RWPE2 (cell line): Measurements from ENCODE around the gene IBA57.

Experiments
- ATAC-seq: fragments of 200-7000 bp; cut with Tn5 transposase; 3 replicates; pipeline ENCODE4 v1.9.1; 2021; ENCODE audit warnings: low read depth
- DNase-seq: peaks from one replicate; pipeline ENCODE4 v3.0.0-alpha.2; 2020; ENCODE audit warnings: low spot score
- H3K27ac ChIP-seq: fragments of 450-650 bp; 2 replicates; pipeline ENCODE4 v1.5.1; 2017; ENCODE audit warnings: mild to moderate bottlenecking; ENCODE audit not compliant: poor library complexity, severe bottlenecking
- H3K27me3 ChIP-seq: fragments of 250-450 bp; sonication (Bioruptor Pico); 2 replicates; pipeline ENCODE4 v1.5.1; 2021; ENCODE audit warnings: mild to moderate bottlenecking, moderate library complexity; ENCODE audit not compliant: insufficient read depth, poor library complexity, severe bottlenecking
- H3K36me3 ChIP-seq: fragments of 250-450 bp; sonication (Bioruptor Pico); 2 replicates; pipeline ENCODE4 v1.5.1; 2020; ENCODE audit warnings: low read depth, mild to moderate bottlenecking, moderate library complexity
- H3K4me1 ChIP-seq: fragments of 250-450 bp; sonication (Bioruptor Pico); 2 replicates; pipeline ENCODE4 v1.5.1; 2021; ENCODE audit warnings: mild to moderate bottlenecking, moderate library complexity; ENCODE audit not compliant: insufficient read depth, poor library complexity, severe bottlenecking
- H3K4me3 ChIP-seq: fragments of 250-450 bp; sonication (Bioruptor Pico); 2 replicates; pipeline ENCODE4 v1.5.1; 2021; ENCODE audit warnings: mild to moderate bottlenecking, moderate library complexity; ENCODE audit not compliant: severe bottlenecking
- H3K9me3 ChIP-seq: fragments of 250-450 bp; sonication (Bioruptor Pico); 2 replicates; pipeline ENCODE4 v1.5.1; 2021; ENCODE audit warnings: mild to moderate bottlenecking, moderate library complexity; ENCODE audit not compliant: severe bottlenecking
- CTCF ChIP-seq: fragments of 450-650 bp; IDR thresholded peaks from one replicate; pipeline ENCODE4 v1.5.1; 2017; ENCODE audit warnings: mild to moderate bottlenecking, moderate library complexity; ENCODE audit not compliant: poor library complexity, severe bottlenecking

Gene IBA57

GRCh38 chr1:228122921-228123441 lies 42.6 kb upstream of the IBA57 start:
- TF ChIP-seq CTCF = no peak
- H3K4me3 ChIP-seq = no peak overlapping the region
- DNase-seq = no peak
- no peaks in the 10 kb centered on the region for H3K4me1 ChIP-seq
- no peak overlapping the region for H3K27ac ChIP-seq
- H3K36me3 ChIP-seq = no peaks in the 10 kb centered on the region
- H3K9me3 ChIP-seq = no peaks in the 10 kb centered on the region
- no peak for ATAC-seq
- H3K27me3 ChIP-seq = no peaks in the 10 kb centered on the region

- ATAC-seq (no peak), DNase-seq (no peak)
- H3K9me3 ChIP-seq = no peaks in the 10 kb centered on the region
- no peaks in the 10 kb centered on the region for H3K27me3 ChIP-seq
- H3K4me1 ChIP-seq = no peaks in the 10 kb centered on the region
- no peak for TF ChIP-seq CTCF
- no peaks in the 10 kb centered on the region for H3K36me3 ChIP-seq
- H3K4me3 ChIP-seq = no peak overlapping the region
- H3K27ac ChIP-seq = no peak overlapping the region
Observed at GRCh38 chr1:228123505-228123904, 42.1 kb upstream of the IBA57 start.

GRCh38 chr1:228125185-228125584 lies 40.4 kb upstream of the IBA57 start:
- no peak overlapping the region for H3K27ac ChIP-seq
- no peak overlapping the region for H3K4me3 ChIP-seq
- no peaks in the 10 kb centered on the region for H3K27me3 ChIP-seq
- ATAC-seq (no peak), DNase-seq (no peak)
- no peaks in the 10 kb centered on the region for H3K36me3 ChIP-seq
- H3K4me1 ChIP-seq = no peaks in the 10 kb centered on the region
- no peak for TF ChIP-seq CTCF
- no peaks in the 10 kb centered on the region for H3K9me3 ChIP-seq

GRCh38 chr1:228131766-228132165 lies 33.8 kb upstream of the IBA57 start:
- Histone ChIP-seq H3K27ac (peak overlapping the region; percentile 44), H3K27me3 (no peaks in the 10 kb centered on the region), H3K9me3 (no peaks in the 10 kb centered on the region), H3K4me3 (no peak overlapping the region), H3K36me3 (no peaks in the 10 kb centered on the region), H3K4me1 (peaks cover 5% of the 10 kb centered on the region)
- TF ChIP-seq CTCF = no peak
- ATAC-seq (no peak), DNase-seq (no peak)

- no peak for TF ChIP-seq CTCF
- Histone ChIP-seq H3K4me3 (no peak overlapping the region), H3K27me3 (no peaks in the 10 kb centered on the region), H3K36me3 (no peaks in the 10 kb centered on the region), H3K27ac (no peak overlapping the region), H3K4me1 (peaks cover 5% of the 10 kb centered on the region), H3K9me3 (no peaks in the 10 kb centered on the region)
- DNase-seq (no peak), ATAC-seq (no peak)
Observed at GRCh38 chr1:228134591-228134990, 31.0 kb upstream of the IBA57 start.
